ENCODE results near the gene HOMER1.
"Not testable (repeated sequence)": the region's sequence is repeated elsewhere in the genome, so short reads cannot be mapped to it uniquely, and the experiment has no call there.

Gene HOMER1

GRCh38 chr5:79516986-79517385 is 3.1 kb upstream of the HOMER1 start:
- no peak for DNase-seq

GRCh38 chr5:79516331-79516730 is 2.4 kb upstream of the HOMER1 start:
- not testable (repeated sequence) for DNase-seq

- peak; percentile 92 for DNase-seq
These were observed 614 bp upstream of the HOMER1 start for GRCh38 chr5:79514391-79515105.

- DNase-seq = no peak
These were observed 628 bp downstream of the HOMER1 start for GRCh38 chr5:79513308-79513703.

DNA sequence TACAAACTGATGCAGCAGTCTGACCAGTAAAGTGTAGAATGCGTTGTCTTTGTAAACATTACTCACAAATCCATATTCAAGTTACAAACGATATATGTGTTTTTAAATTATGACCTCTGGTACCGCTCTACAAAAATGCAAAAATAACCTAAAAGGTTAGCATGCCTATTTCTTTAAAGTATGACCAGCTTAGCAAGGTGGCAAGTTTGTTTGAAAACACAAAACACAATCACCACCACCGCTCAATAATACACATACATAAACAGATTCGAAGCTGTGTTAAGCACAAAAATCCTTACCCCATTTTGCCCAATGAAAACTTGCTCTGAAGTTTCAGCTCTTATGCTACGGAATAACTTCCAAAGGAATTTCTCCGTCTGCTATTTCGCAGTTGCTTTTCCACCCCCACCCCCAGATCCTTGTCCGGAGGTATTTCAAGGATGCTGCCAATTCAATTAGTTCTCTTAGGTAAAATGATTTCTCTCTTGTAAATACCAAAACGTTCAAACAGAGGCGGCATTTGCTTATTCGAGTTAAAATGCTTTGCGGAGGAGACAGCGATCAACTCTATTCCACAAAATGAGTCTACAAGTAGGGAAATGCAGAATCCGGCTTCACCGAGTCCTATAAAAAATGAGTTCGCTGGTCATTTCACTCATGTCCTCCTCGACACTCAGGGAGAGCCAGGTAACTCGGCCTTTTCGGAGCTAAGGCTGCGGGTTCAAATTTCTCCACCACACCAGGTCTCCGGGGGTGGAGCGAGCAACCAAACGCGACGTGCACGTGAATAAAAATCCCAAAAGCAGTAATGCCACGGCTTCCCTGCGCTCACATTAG is 1.2 kb downstream of the HOMER1 start:
- DNase-seq = no peak

GRCh38 chr5:79512049-79512448 is 1.9 kb downstream of the HOMER1 start:
- no peak for DNase-seq

GRCh38 chr5:79510638-79511037 is 3.3 kb downstream of the HOMER1 start:
- DNase-seq = no peak

DNA sequence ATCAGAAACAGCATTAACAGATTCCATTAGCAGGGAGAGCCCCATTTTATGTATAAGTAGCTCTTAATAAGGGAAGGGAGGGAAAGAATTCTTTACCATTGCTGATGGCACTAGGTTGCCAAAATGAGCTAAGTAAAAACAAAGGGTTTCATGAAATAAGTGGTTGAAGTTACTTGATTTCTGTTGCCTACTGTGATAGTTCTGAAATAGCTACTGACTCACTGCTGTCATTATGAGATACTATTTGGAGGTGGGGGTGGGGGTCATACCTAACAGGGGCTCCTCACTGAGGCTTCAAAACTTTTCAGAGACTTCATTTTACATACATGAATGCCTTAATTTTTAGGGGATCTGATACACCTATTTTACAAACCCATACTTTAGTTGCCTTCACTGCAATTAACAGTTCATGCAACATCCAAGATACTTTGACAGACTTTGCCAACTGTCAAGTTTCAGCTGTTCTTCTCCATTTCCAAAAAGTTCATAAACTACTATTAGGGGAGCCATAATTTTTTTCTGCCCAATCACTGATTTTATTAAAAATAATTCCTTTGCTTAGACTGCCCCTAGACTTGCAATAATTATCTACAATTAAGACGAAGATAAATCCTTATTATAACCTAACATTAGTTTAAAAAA is 4.6 kb downstream of the HOMER1 start:
- no peak for DNase-seq

GRCh38 chr5:79508794-79509193 is 5.1 kb downstream of the HOMER1 start:
- DNase-seq = no peak

DNA sequence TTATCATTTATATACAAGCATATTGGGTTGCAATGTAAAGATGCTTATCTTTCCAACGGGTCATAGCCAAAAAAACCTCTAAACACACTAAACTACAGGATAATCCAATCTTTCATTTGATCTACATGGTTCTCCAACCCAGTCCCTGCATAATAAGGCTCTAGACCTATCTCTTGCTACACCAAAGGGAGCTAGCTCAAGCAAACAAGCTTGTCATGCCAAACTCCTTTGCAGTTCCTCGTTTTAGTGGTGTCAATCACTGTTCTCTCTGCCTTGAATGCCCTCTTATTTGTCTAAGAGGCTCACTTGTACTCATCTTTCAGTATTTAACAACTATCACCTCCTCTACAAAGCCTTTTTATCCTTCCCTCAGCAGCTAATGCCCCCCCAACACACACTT is 5.6 kb downstream of the HOMER1 start:
- DNase-seq = no peak

GRCh38 chr5:79507251-79508205 is 6.4 kb downstream of the HOMER1 start:
- DNase-seq = no peak

- no peak for DNase-seq
These were observed 8.8 kb downstream of the HOMER1 start for GRCh38 chr5:79505138-79505537.

DNA sequence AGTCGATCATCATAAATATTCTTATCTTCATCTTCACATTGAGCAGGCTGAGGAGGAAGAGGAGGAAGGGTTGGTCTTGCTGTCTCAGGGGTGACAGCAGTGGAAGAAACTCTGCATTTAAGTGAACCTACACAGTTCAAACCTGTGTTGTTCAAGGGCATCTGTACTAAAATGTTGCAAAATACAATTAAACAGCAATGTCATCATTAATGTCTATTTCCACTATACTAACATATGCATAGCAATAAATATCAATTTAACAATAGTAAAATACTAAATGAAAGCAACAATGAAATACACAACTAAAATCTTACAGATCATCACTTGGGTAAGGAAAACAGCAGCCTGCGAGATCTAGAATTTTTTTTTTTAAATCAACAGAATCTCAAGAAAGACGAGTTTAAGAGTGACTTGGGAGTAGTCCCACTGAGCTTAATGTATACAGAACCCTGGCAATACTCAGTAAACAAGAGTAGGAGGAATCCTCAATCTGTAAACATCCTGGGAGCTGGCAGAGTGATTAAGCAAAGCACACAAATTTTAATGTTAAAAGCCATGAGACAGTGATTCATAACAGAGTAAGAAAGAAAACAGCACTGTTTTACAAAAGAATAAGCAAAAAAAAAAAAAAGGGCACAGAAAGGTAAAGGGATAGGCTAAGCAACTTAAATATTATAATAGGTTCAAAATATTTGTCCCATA is 10.0 kb downstream of the HOMER1 start:
- DNase-seq = no peak

- no peak for DNase-seq
These were observed 14.2 kb downstream of the HOMER1 start for GRCh38 chr5:79499640-79500273.

DNA sequence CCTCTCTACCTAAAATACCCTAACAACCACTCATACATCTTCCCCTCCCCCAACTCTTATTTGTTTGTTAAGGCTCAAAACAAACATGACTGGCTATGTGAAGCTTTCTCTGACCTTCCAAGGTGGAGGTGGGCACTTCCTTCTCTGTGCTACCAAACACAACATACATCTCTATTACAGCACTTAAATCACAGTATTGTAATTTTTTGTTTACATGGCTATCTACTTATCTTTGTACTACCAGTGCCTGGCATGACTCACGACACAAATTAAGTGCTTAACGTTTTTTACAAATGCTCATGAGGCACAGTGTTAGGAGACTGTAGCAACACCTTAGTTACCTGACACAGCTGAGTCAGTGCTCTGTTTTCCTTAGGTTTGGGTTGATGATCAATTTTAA is 18.6 kb downstream of the HOMER1 start:
- DNase-seq = no peak

GRCh38 chr5:79493596-79494345 is 20.2 kb downstream of the HOMER1 start:
- DNase-seq = no peak

DNA sequence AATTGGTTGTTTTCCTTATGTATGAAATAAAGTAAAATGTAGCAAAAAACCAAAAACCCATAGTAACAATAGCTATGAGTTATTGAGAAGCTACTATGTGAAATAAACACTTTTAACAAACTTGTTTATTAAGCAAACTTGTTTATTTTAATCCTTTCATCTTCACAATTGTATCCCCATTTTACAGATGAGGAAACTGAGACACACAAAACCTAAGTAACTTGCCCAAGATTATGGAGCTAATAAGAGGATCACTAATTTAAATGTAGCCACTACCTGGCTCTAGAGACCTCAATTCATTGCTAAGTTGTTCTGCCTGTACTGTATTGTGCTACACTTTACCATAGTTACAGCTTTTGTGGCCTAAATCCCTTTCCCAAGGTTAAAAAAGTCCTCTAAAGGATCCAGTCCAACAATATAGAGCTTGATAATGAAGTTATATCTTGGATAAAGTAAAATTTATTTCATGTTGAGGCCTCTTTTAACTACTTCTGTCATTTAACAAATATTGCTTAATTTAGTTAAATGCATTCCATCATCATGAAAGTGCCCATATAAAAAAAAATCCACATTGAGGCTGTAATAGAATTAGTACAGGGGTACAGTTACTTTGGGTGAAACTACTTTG is 22.1 kb downstream of the HOMER1 start:
- no peak for DNase-seq

- DNase-seq = no peak
These were observed 23.5 kb downstream of the HOMER1 start for GRCh38 chr5:79490323-79490936.

DNA sequence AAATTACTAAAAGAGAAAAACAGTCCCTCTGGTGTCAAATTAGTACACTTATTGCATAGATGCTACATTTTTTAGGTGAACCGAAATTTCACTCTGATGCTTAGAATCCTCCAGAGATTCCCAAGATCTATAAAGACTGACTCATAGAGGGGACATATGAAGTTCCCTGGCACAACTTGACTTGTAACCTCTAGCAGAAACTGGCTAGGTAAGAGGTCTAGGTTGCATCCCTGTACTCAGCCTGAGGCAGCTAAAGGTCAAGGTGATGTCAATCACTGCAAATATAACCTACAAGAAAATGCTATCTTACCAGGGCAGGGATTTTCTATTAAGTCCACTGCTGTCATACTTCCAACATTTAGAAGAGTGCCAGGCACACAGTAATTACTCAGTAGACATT is 24.2 kb downstream of the HOMER1 start:
- no peak for DNase-seq

DNA sequence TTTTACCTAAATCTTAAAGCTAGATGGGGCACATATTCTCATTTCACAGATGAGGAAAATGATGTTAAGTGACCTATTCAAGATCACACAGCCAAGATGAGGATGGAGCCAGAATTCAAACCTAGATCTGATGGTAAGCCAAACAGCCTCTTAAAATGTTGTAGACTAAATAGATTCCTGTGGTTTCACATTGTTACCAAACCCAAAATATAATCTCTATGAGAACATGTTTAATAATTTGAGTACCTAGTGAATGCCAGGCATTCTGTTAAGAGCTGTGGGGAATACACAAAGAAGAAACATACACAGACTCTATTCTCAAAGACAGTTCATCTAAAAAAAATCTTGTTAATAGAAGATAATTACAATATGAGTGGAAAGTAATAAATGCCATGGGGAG is 25.2 kb downstream of the HOMER1 start:
- no peak for DNase-seq
